T-cell (primary cell): Measurements from ENCODE around the gene RAB4A. TPM values are rescaled to one million over a fixed set of nuclear protein-coding genes. Genes with fewer than 3 reads are reported as not detected.

Source experiments
- ATAC-seq, 4 experiments: fragments of 200-7000 bp in 3 of 4; fragments of 150-1000 bp in 1 of 4; cut with Tn5 transposase; replicated peaks in 1 of 4; 1 replicate in 3 of 4; 2 replicates in 1 of 4; pipeline ENCODE4 v1.10.0; 2021; ENCODE audit warnings: moderate library complexity in 3 of 4, mild to moderate bottlenecking in 2 of 4, moderate number of reproducible peaks in 1 of 4
- CTCF ChIA-PET, 2 donors: fragments of 300-600 bp; sonication (Branson Sonifier 250); formaldehyde crosslinking; loops; one replicate each; lab custom pipeline; 2022; ENCODE audit warnings: antibody characterized with exemption in 2 of 2; lab: Charles Lee
- POLR2A ChIA-PET, 2 donors: fragments of 300-600 bp; sonication (Branson Sonifier 250); formaldehyde crosslinking; loops; one replicate each; lab custom pipeline; 2022; ENCODE audit warnings: antibody characterized with exemption in 2 of 2; lab: Charles Lee
- DNase-seq, 35 experiments: peaks; one replicate each; pipeline versions ENCODE4 v3.0.0 to v3.0.0-alpha.2; 2013 to 2023
- H3K27ac ChIP-seq: one replicate; pipeline ENCODE4 v1.5.1; 2013; ENCODE audit warnings: low read length
- H3K27me3 ChIP-seq, 2 experiments: replicated peaks in 1 of 2; 1 replicate in 1 of 2; 2 replicates in 1 of 2; pipeline versions ENCODE4 v1.6.1 to v1.7.0; 2013; ENCODE audit warnings: low read length in 1 of 2, mixed read lengths in 1 of 2; ENCODE audit not compliant: control insufficient read depth in 2 of 2, insufficient read depth in 2 of 2; ENCODE audit errors: extremely low read depth in 1 of 2
- H3K36me3 ChIP-seq, 2 donors: 1 replicate in 1 of 2; 2 replicates in 1 of 2; pipeline versions ENCODE4 v1.6.1 to v1.7.0; 2013; ENCODE audit warnings: low read length in 1 of 2; ENCODE audit not compliant: control insufficient read depth in 2 of 2, insufficient read depth in 1 of 2; ENCODE audit errors: extremely low read depth in 1 of 2
- H3K4me1 ChIP-seq, 2 experiments: 1 replicate in 1 of 2; 2 replicates in 1 of 2; pipeline versions ENCODE4 v1.6.1 to v1.7.0; 2013; ENCODE audit warnings: low read length in 2 of 2, mixed read lengths in 1 of 2; ENCODE audit not compliant: insufficient read depth in 2 of 2, control insufficient read depth in 1 of 2; ENCODE audit errors: extremely low read depth in 1 of 2
- H3K4me3 ChIP-seq, 2 donors: 1 replicate in 1 of 2; 2 replicates in 1 of 2; pipeline versions ENCODE4 v1.5.1 to v1.7.0; 2013; ENCODE audit warnings: mild to moderate bottlenecking in 2 of 2, low read length in 1 of 2, moderate library complexity in 1 of 2; ENCODE audit not compliant: control insufficient read depth in 1 of 2; ENCODE audit errors: extremely low read depth in 1 of 2
- H3K9me3 ChIP-seq: 2 replicates; pipeline ENCODE4 v1.7.0; 2013
- H3K27ac Mint-ChIP-seq, 2 donors: one replicate each; pipeline ENCODE4 v1.8.0; 2020 to 2021; ENCODE audit warnings: mild to moderate bottlenecking in 2 of 2, mixed read lengths in 2 of 2
- H3K27me3 Mint-ChIP-seq, 2 donors: one replicate each; pipeline ENCODE4 v1.8.0; 2021 to 2022; ENCODE audit warnings: mixed read lengths in 2 of 2
- H3K36me3 Mint-ChIP-seq: one replicate; pipeline ENCODE4 v1.8.0; 2021; ENCODE audit warnings: mixed read lengths
- H3K4me1 Mint-ChIP-seq, 3 donors: one replicate each; pipeline ENCODE4 v1.8.0; 2020 to 2022; ENCODE audit warnings: mixed read lengths in 3 of 3, mild to moderate bottlenecking in 1 of 3
- H3K4me3 Mint-ChIP-seq, 3 donors: one replicate each; pipeline ENCODE4 v1.8.0; 2020 to 2022; ENCODE audit warnings: mild to moderate bottlenecking in 3 of 3, mixed read lengths in 3 of 3, moderate library complexity in 3 of 3
- H3K9me3 Mint-ChIP-seq, 3 donors: one replicate each; pipeline ENCODE4 v1.8.0; 2020 to 2022; ENCODE audit warnings: mixed read lengths in 3 of 3
- WGBS: methylation state at CpG from one replicate; pipeline ENCODE4 v1.1.5; 2013; ENCODE audit warnings: missing lambda C conversion rate; ENCODE audit not compliant: insufficient coverage; 5-methylcytosine and 5-hydroxymethylcytosine counted together
- total RNA-seq, 35 experiments: library from RNA in 6 of 35; stranded (reverse) in 6 of 35; fragments of 120-200 nt in 1 of 35; gene quantifications; one replicate each; pipeline versions ENCODE4 v1.2.1 to v1.2.4 and lab custom pipeline; 2013 to 2026

RAB4A gene
- total RNA-seq, 5 donors from 2014 or later (not counting 1 experiment from before 2014, with no cell fraction given) = 25.4 to 52.1 (median 44.6) TPM

GRCh38 chr1:229280037-229280828 is 9.3 kb downstream of the RAB4A start:
- Histone ChIP-seq H3K9me3 (no peaks in the 10 kb centered on the region), H3K4me3 (no peak overlapping the region), H3K4me1 (peaks cover 0 to 2% of the 10 kb centered on the region in 2 experiments), H3K36me3 (peaks cover 0 to 2% of the 10 kb centered on the region in 2 donors), H3K27ac (no peak overlapping the region), H3K27me3 (no peaks in the 10 kb centered on the region)
- Mint-ChIP-seq H3K4me3 (no peak overlapping the region), H3K27me3 (no peaks in the 10 kb centered on the region), H3K27ac (no peak overlapping the region), H3K4me1 (peaks cover 57 to 63% (median 58%) of the 10 kb centered on the region in 3 donors), H3K36me3 (peaks cover 32% of the 10 kb centered on the region), H3K9me3 (no peaks in the 10 kb centered on the region)
- WGBS = no CpG with 5 or more reads among the region's 6 CpGs
- CTCF ChIA-PET = no interaction called here
- ATAC-seq (no peak), DNase-seq (no peak)
- POLR2A ChIA-PET = no interaction called here

- Histone ChIP-seq H3K27me3 (no peaks in the 10 kb centered on the region), H3K9me3 (no peaks in the 10 kb centered on the region), H3K4me3 (no peak overlapping the region), H3K4me1 (peaks cover 0 to 2% of the 10 kb centered on the region in 2 experiments), H3K27ac (no peak overlapping the region), H3K36me3 (peaks cover 0 to 2% of the 10 kb centered on the region in 2 donors)
- ChIA-PET CTCF (no interaction called here), POLR2A (interaction anchor here in 1 of 2 donors (0.6 kb wide), 2 partner anchors 22 to 201 kb away, joined by 3 to 4 read pairs; no protein-coding TSS in a partner anchor)
- Mint-ChIP-seq H3K36me3 (peaks cover 31% of the 10 kb centered on the region), H3K4me3 (no peak overlapping the region), H3K9me3 (no peaks in the 10 kb centered on the region), H3K27me3 (no peaks in the 10 kb centered on the region), H3K27ac (no peak overlapping the region), H3K4me1 (peaks cover 58 to 64% (median 61%) of the 10 kb centered on the region in 3 donors)
- no peak for DNase-seq
- ATAC-seq = no peak
- WGBS = no CpG with 5 or more reads among the region's 3 CpGs
Observed at GRCh38 chr1:229280921-229281320, 10.0 kb downstream of the RAB4A start.

- ChIA-PET CTCF (interaction anchor here in 1 of 2 donors (0.5 kb wide), 1 partner anchor 106 kb away, joined by 6 read pairs; no protein-coding TSS in a partner anchor), POLR2A (interaction anchor here in 1 of 2 donors (0.6 kb wide), 2 partner anchors 22 to 202 kb away, joined by 3 to 4 read pairs; no protein-coding TSS in a partner anchor)
- no peak for ATAC-seq
- no peak overlapping the region for H3K27ac Mint-ChIP-seq
- no peak overlapping the region for H3K4me3 Mint-ChIP-seq
- H3K36me3 Mint-ChIP-seq = peaks cover 28% of the 10 kb centered on the region
- WGBS = no CpG with 5 or more reads among the region's 1 CpG
- no peaks in the 10 kb centered on the region for H3K9me3 ChIP-seq
- peaks cover 58 to 63% (median 60%) of the 10 kb centered on the region in 3 donors for H3K4me1 Mint-ChIP-seq
- H3K9me3 Mint-ChIP-seq = no peaks in the 10 kb centered on the region
- no peaks in the 10 kb centered on the region for H3K27me3 ChIP-seq
- DNase-seq = no peak
- H3K4me3 ChIP-seq = no peak overlapping the region
- peaks cover 0 to 2% of the 10 kb centered on the region in 2 donors for H3K36me3 ChIP-seq
- H3K4me1 ChIP-seq = peaks cover 0 to 2% of the 10 kb centered on the region in 2 experiments
- H3K27me3 Mint-ChIP-seq = no peaks in the 10 kb centered on the region
- H3K27ac ChIP-seq = no peak overlapping the region
Observed at GRCh38 chr1:229281339-229281926, 10.5 kb downstream of the RAB4A start.

GRCh38 chr1:229282295-229282823 is 11.4 kb downstream of the RAB4A start:
- Mint-ChIP-seq H3K27ac (no peak overlapping the region), H3K4me3 (no peak overlapping the region), H3K4me1 (peaks cover 66 to 68% (median 67%) of the 10 kb centered on the region in 3 donors), H3K36me3 (peaks cover 32% of the 10 kb centered on the region), H3K9me3 (no peaks in the 10 kb centered on the region), H3K27me3 (no peaks in the 10 kb centered on the region)
- peaks cover 0 to 2% of the 10 kb centered on the region in 2 experiments for H3K4me1 ChIP-seq
- no peaks in the 10 kb centered on the region for H3K27me3 ChIP-seq
- POLR2A ChIA-PET = interaction anchor here in 1 of 2 donors (0.6 kb wide), 1 partner anchor 64 kb away, joined by 3 read pairs; no protein-coding TSS in a partner anchor
- CTCF ChIA-PET = interaction anchor here in 1 of 2 donors (0.6 kb wide), 1 partner anchor 10 kb away, joined by 5 read pairs; no protein-coding TSS in a partner anchor
- no CpG with 5 or more reads among the region's 1 CpG for WGBS
- DNase-seq (no peak), ATAC-seq (no peak)
- no peak overlapping the region for H3K27ac ChIP-seq
- no peak overlapping the region for H3K4me3 ChIP-seq
- no peaks in the 10 kb centered on the region for H3K9me3 ChIP-seq
- no peaks in the 10 kb centered on the region for H3K36me3 ChIP-seq

- H3K27me3 ChIP-seq = no peaks in the 10 kb centered on the region
- Mint-ChIP-seq H3K27me3 (no peaks in the 10 kb centered on the region), H3K4me3 (no peak overlapping the region), H3K4me1 (peaks cover 68 to 70% (median 69%) of the 10 kb centered on the region in 3 donors), H3K36me3 (peaks cover 33% of the 10 kb centered on the region), H3K27ac (no peak overlapping the region), H3K9me3 (no peaks in the 10 kb centered on the region)
- ChIA-PET POLR2A (interaction anchor here in 1 of 2 donors (0.6 kb wide), 1 partner anchor 63 kb away, joined by 3 read pairs; no protein-coding TSS in a partner anchor), CTCF (no interaction called here)
- H3K36me3 ChIP-seq = no peaks in the 10 kb centered on the region
- ATAC-seq = no peak
- no peaks in the 10 kb centered on the region for H3K9me3 ChIP-seq
- DNase-seq = no peak
- H3K4me3 ChIP-seq = no peak overlapping the region
- WGBS = 90% methylated on average over 2 of the region's 3 CpGs
- no peak overlapping the region for H3K27ac ChIP-seq
- H3K4me1 ChIP-seq = peaks cover 0 to 2% of the 10 kb centered on the region in 2 experiments
Observed at GRCh38 chr1:229283183-229283611, 12.3 kb downstream of the RAB4A start.

GRCh38 chr1:229284887-229285286 is 14.0 kb downstream of the RAB4A start:
- CTCF ChIA-PET = no interaction called here
- no CpG with 5 or more reads among the region's 3 CpGs for WGBS
- no peaks in the 10 kb centered on the region for H3K9me3 ChIP-seq
- Mint-ChIP-seq H3K4me3 (no peak overlapping the region), H3K27me3 (no peaks in the 10 kb centered on the region), H3K9me3 (no peaks in the 10 kb centered on the region), H3K27ac (no peak overlapping the region), H3K36me3 (peaks cover 48% of the 10 kb centered on the region), H3K4me1 (peaks cover 64% of the 10 kb centered on the region in 3 donors)
- no peak for ATAC-seq
- H3K4me1 ChIP-seq = peaks cover 0 to 2% of the 10 kb centered on the region in 2 experiments
- H3K27me3 ChIP-seq = no peaks in the 10 kb centered on the region
- POLR2A ChIA-PET = no interaction called here
- peaks cover 0 to 4% of the 10 kb centered on the region in 2 donors for H3K36me3 ChIP-seq
- no peak for DNase-seq
- no peak overlapping the region for H3K27ac ChIP-seq
- no peak overlapping the region for H3K4me3 ChIP-seq
